Lower lobe of right lung (tissue), 2 donors: ENCODE measurements around the gene SPAST. TPM values are rescaled to one million over a fixed set of nuclear protein-coding genes. Genes with fewer than 3 reads are reported as not detected.
"Not testable (repeated sequence)": the region's sequence is repeated elsewhere in the genome, so short reads cannot be mapped to it uniquely, and the experiment has no call there.

Experiments used
- ATAC-seq, 2 donors: fragments of 200-7000 bp; cut with Tn5 transposase; one replicate each; pipeline ENCODE4 v1.9.1; 2020 to 2022; ENCODE audit warnings: mild to moderate bottlenecking in 2 of 2, moderate library complexity in 2 of 2
- DNase-seq: peaks from one replicate; pipeline ENCODE4 v3.0.0-alpha.2; 2020
- H3K27ac ChIP-seq: fragments of 200-600 bp; one replicate; pipeline ENCODE4 v1.8.0; 2022
- H3K27me3 ChIP-seq: fragments of 200-600 bp; one replicate; pipeline ENCODE4 v1.8.0; 2022; ENCODE audit warnings: low read depth
- H3K36me3 ChIP-seq: fragments of 200-600 bp; one replicate; pipeline ENCODE4 v1.8.0; 2022; ENCODE audit warnings: mild to moderate bottlenecking
- H3K4me1 ChIP-seq: fragments of 200-600 bp; one replicate; pipeline ENCODE4 v1.8.0; 2022
- H3K4me3 ChIP-seq: fragments of 200-600 bp; one replicate; pipeline ENCODE4 v1.8.0; 2022; ENCODE audit warnings: mild to moderate bottlenecking
- H3K9me3 ChIP-seq: fragments of 200-600 bp; one replicate; pipeline ENCODE4 v1.8.0; 2022
- CTCF ChIP-seq: fragments of 200-600 bp; IDR thresholded peaks from one replicate; pipeline ENCODE4 v1.8.0; 2022; ENCODE audit warnings: antibody characterized with exemption, mild to moderate bottlenecking
- intact Hi-C: fragments of 100-400 bp; cut with DNase I; formaldehyde crosslinking; loops from one replicate; pipeline ENCODE4 v1.11.0; 2022
- total RNA-seq: library from RNA; stranded (reverse); fragmentation: NEBNext Ultra II Directional; extraction: Animal tissue kit (Norgen Biotek cat#: 25700); gene quantifications from one replicate; pipeline ENCODE4 v1.2.1, GENCODE V29; 2021
- donor health status: DM: no; HTN: yes; CAD: no; lungs with severe emphysema.

The SPAST gene
- total RNA-seq, 1 donor from 2014 or later = 18.7 TPM

- no peak overlapping the region for H3K27ac ChIP-seq
- no peaks in the 10 kb centered on the region for H3K9me3 ChIP-seq
- no peak overlapping the region for H3K4me3 ChIP-seq
- H3K4me1 ChIP-seq = no peaks in the 10 kb centered on the region
- DNase-seq = no peak
- peaks cover 62% of the 10 kb centered on the region for H3K36me3 ChIP-seq
- TF ChIP-seq CTCF = no peak
- no peaks in the 10 kb centered on the region for H3K27me3 ChIP-seq
- intact Hi-C loops = no loop called here
- no peak for ATAC-seq
Observed at GRCh38 chr2:32200814-32201213, 137.5 kb downstream of the SPAST start.

GRCh38 chr2:32203428-32203827, 140.1 kb downstream of the SPAST start:
- H3K27ac ChIP-seq, H3K4me3 ChIP-seq, ATAC-seq, intact Hi-C loops, H3K4me1 ChIP-seq, H3K9me3 ChIP-seq, H3K27me3 ChIP-seq, DNase-seq: not testable (repeated sequence)
- H3K36me3 ChIP-seq = peaks cover 48% of the 10 kb centered on the region

Other genes starting within 250 kb of the SPAST start
- 35.7 TPM for gene MEMO1, start 52.5 kb upstream of the SPAST start, total RNA-seq
- gene DPY30, start 23.8 kb upstream of the SPAST start, total RNA-seq = 60.4 TPM
- 23.5 TPM for gene SLC30A6, start 102.3 kb downstream of the SPAST start, total RNA-seq
- 24.4 TPM for gene NLRC4, start 201.3 kb downstream of the SPAST start, total RNA-seq
- gene YIPF4, start 214.3 kb downstream of the SPAST start, total RNA-seq = 59.4 TPM